Neural progenitor cell (in vitro differentiated cells): ENCODE results near the gene RBFOX2. TPM values are rescaled to one million over a fixed set of nuclear protein-coding genes. Genes with fewer than 3 reads are reported as not detected.
"Not testable (repeated sequence)": the region's sequence is repeated elsewhere in the genome, so short reads cannot be mapped to it uniquely, and the experiment has no call there.

Experiments
- DNase-seq: peaks from one replicate; pipeline ENCODE4 v3.0.0-alpha.2; 2016; ENCODE audit warnings: low spot score
- H2AFZ ChIP-seq: fragments of 200-600 bp; sonication (generic); replicated peaks from 2 replicates; pipeline ENCODE4 v1.6.1; 2016; ENCODE audit warnings: antibody characterized with exemption
- H3F3A ChIP-seq: fragments of 200-600 bp; sonication (generic); 2 replicates; pipeline ENCODE4 v1.6.1; 2016; ENCODE audit warnings: antibody characterized with exemption, low read depth
- H3K27ac ChIP-seq: fragments of 200-600 bp; sonication (generic); 2 replicates; pipeline ENCODE4 v1.5.1; 2016; ENCODE audit warnings: mild to moderate bottlenecking
- H3K27me3 ChIP-seq: fragments of 200-600 bp; sonication (generic); 2 replicates; pipeline ENCODE4 v1.6.1; 2016; ENCODE audit warnings: mild to moderate bottlenecking, moderate library complexity
- H3K36me3 ChIP-seq: fragments of 200-600 bp; sonication (generic); 2 replicates; pipeline ENCODE4 v1.5.1; 2016
- H3K4me1 ChIP-seq: fragments of 200-600 bp; sonication (generic); 2 replicates; pipeline ENCODE4 v1.6.1; 2016; ENCODE audit warnings: mixed run types
- H3K4me2 ChIP-seq: fragments of 200-600 bp; sonication (generic); 2 replicates; pipeline ENCODE4 v1.6.1; 2016
- H3K4me3 ChIP-seq: fragments of 200-600 bp; sonication (generic); 2 replicates; pipeline ENCODE4 v1.5.1; 2016
- H3K79me2 ChIP-seq: fragments of 200-600 bp; sonication (generic); 2 replicates; pipeline ENCODE4 v1.6.1; 2016; ENCODE audit warnings: low read depth
- H3K9ac ChIP-seq: fragments of 200-600 bp; sonication (generic); 2 replicates; pipeline ENCODE4 v1.6.1; 2016
- H3K9me3 ChIP-seq: fragments of 200-600 bp; sonication (generic); 2 replicates; pipeline ENCODE4 v1.5.1; 2016; ENCODE audit warnings: low read depth
- H4K20me1 ChIP-seq: fragments of 200-600 bp; sonication (generic); 2 replicates; pipeline ENCODE4 v1.6.1; 2016; ENCODE audit warnings: low read depth
- H3K27ac Mint-ChIP-seq: 3 replicates; pipeline ENCODE4 v1.8.0; 2021; ENCODE audit warnings: mixed read lengths
- H3K27me3 Mint-ChIP-seq: 2 replicates; pipeline ENCODE4 v1.8.0; 2022; ENCODE audit warnings: low read depth, mild to moderate bottlenecking, inconsistent platforms, moderate library complexity, mixed read lengths; ENCODE audit not compliant: insufficient read depth
- H3K36me3 Mint-ChIP-seq: 3 replicates; pipeline ENCODE4 v1.8.0; 2021; ENCODE audit warnings: mixed read lengths
- H3K4me1 Mint-ChIP-seq: 3 replicates; pipeline ENCODE4 v1.8.0; 2021; ENCODE audit warnings: mixed read lengths
- H3K4me3 Mint-ChIP-seq: 3 replicates; pipeline ENCODE4 v1.8.0; 2021; ENCODE audit warnings: mild to moderate bottlenecking, moderate library complexity, mixed read lengths
- H3K9me3 Mint-ChIP-seq: 3 replicates; pipeline ENCODE4 v1.8.0; 2020; ENCODE audit warnings: mixed read lengths
- EZH2 ChIP-seq: fragments of 200-600 bp; sonication (generic); IDR thresholded peaks from 2 replicates; pipeline ENCODE4 v1.6.1; 2017; ENCODE audit warnings: antibody characterized with exemption, mild to moderate bottlenecking, moderate library complexity
- EZH2phosphoT487 ChIP-seq: fragments of 200-600 bp; sonication (generic); IDR thresholded peaks from 2 replicates; pipeline ENCODE4 v1.6.1; 2017; ENCODE audit warnings: antibody characterized with exemption
- total RNA-seq: library from RNA; depleted of rRNA; stranded (reverse); fragments of >200 nt; gene quantifications from 2 replicates; pipeline ENCODE4 v1.2.3, GENCODE V29; 2015; ENCODE audit warnings: low replicate concordance
- TF ChIP-seq, protein P1 (sequence below): fragments of 200-600 bp; sonication (generic); IDR thresholded peaks from 2 replicates; pipeline ENCODE4 v1.5.1; 2017; ENCODE audit warnings: antibody characterized with exemption, mild to moderate bottlenecking

RBFOX2 gene
- total RNA-seq, 1 donor from 2014 or later, result 163 TPM

DNA sequence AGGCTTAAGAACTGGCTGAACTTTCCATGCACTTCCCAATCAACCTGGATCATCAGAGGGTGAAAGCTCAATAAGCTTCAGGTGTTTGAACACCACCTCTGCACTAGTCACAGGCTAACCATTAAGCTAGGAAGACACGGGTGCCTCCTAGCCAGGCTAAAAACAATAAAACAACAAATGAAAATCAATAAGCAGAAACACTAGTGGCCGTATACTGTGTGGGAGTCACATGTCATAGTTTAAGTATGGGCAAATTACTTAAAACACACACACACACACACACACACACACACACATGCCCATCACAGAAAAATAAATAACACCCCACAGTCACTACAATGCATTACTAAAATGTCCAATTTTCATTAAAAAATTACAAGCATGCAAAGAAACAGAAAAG, 225.7 kb downstream of the RBFOX2 start:
- Mint-ChIP-seq H3K4me3 (no peak overlapping the region), H3K27me3 (no peaks in the 10 kb centered on the region), H3K4me1 (peaks cover 12% of the 10 kb centered on the region), H3K9me3 (peaks cover 11% of the 10 kb centered on the region), H3K27ac (no peak overlapping the region), H3K36me3 (peaks cover 26% of the 10 kb centered on the region)
- Histone ChIP-seq H3K79me2 (peaks cover 85% of the 10 kb centered on the region), H3F3A (no peaks in the 10 kb centered on the region), H3K27ac (no peak overlapping the region), H3K4me3 (no peak overlapping the region), H3K4me1 (peaks cover 10% of the 10 kb centered on the region), H3K9me3 (no peaks in the 10 kb centered on the region), H3K36me3 (peaks cover 15% of the 10 kb centered on the region), H3K27me3 (no peaks in the 10 kb centered on the region), H3K9ac (no peak overlapping the region), H4K20me1 (peaks cover 42% of the 10 kb centered on the region), H2AFZ (no peak overlapping the region), H3K4me2 (no peak overlapping the region)
- TF ChIP-seq, protein P1, sequence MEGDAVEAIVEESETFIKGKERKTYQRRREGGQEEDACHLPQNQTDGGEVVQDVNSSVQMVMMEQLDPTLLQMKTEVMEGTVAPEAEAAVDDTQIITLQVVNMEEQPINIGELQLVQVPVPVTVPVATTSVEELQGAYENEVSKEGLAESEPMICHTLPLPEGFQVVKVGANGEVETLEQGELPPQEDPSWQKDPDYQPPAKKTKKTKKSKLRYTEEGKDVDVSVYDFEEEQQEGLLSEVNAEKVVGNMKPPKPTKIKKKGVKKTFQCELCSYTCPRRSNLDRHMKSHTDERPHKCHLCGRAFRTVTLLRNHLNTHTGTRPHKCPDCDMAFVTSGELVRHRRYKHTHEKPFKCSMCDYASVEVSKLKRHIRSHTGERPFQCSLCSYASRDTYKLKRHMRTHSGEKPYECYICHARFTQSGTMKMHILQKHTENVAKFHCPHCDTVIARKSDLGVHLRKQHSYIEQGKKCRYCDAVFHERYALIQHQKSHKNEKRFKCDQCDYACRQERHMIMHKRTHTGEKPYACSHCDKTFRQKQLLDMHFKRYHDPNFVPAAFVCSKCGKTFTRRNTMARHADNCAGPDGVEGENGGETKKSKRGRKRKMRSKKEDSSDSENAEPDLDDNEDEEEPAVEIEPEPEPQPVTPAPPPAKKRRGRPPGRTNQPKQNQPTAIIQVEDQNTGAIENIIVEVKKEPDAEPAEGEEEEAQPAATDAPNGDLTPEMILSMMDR, result no peak
- TF ChIP-seq EZH2 (no peak), EZH2phosphoT487 (no peak)
- no peak for DNase-seq

DNA sequence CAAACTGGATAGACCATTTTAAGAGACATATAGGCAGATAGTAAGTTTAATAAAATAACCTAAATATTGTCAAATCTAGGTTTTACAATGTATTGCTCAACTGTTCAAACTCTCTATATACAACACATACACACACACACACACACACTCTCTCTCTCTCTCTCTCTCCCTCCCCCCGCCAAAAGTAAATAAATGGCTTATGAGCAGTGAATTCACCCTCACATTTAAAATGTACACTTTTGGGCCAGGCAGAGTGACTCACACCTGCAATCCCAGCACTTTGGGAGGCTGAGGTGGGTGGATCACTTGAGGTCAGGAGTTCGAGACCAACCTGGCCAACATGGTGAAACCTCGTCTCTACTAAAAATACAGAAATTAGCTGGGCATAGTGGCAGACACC, 227.3 kb downstream of the RBFOX2 start:
- Mint-ChIP-seq H3K36me3 (peaks cover 21% of the 10 kb centered on the region), H3K9me3 (peaks cover 11% of the 10 kb centered on the region), H3K4me1 (peaks cover 12% of the 10 kb centered on the region)
- not testable (repeated sequence) for H3K9ac ChIP-seq, H3K27me3 ChIP-seq, H3K4me3 Mint-ChIP-seq, H3K36me3 ChIP-seq, DNase-seq, H3F3A ChIP-seq, H3K27me3 Mint-ChIP-seq, H2AFZ ChIP-seq, H3K9me3 ChIP-seq, H3K4me3 ChIP-seq, H3K27ac Mint-ChIP-seq, H3K4me2 ChIP-seq
- H3K4me1 ChIP-seq, result peaks cover 10% of the 10 kb centered on the region
- H3K27ac ChIP-seq, result peak overlapping the region; percentile 21
- H3K79me2 ChIP-seq, result peaks cover 82% of the 10 kb centered on the region
- H4K20me1 ChIP-seq, result peaks cover 42% of the 10 kb centered on the region

DNA sequence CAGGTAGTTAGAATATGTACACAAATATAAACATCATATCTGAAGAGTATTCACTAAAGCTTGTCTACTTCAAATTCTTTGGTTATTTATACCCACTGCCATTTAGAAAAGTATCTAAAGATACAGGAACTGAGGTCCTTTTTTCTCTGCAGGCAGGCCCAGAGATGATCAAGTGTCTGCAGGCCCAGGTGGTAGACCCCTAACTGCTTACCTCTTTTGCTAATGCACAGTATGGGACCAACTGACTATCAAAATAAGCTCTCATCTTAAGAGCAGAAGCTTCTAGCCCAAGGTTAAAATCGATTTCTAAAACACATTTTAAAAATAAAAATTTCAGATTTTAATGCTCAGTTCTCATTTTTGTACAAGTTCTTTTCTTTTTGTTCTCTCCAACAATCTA, 229.5 kb downstream of the RBFOX2 start:
- no peak overlapping the region for H3K27ac Mint-ChIP-seq
- no peaks in the 10 kb centered on the region for H3K27me3 ChIP-seq
- H2AFZ ChIP-seq, result no peak overlapping the region
- H3K9me3 ChIP-seq, result no peaks in the 10 kb centered on the region
- H3K9me3 Mint-ChIP-seq, result peaks cover 4% of the 10 kb centered on the region
- no peak overlapping the region for H3K4me3 Mint-ChIP-seq
- peaks cover 6% of the 10 kb centered on the region for H3K36me3 Mint-ChIP-seq
- H3K4me2 ChIP-seq, result no peak overlapping the region
- peaks cover 10% of the 10 kb centered on the region for H3K4me1 ChIP-seq
- no peaks in the 10 kb centered on the region for H3F3A ChIP-seq
- TF ChIP-seq EZH2 (no peak), EZH2phosphoT487 (no peak)
- TF ChIP-seq, protein P1, result no peak
- H3K79me2 ChIP-seq, result peaks cover 82% of the 10 kb centered on the region
- no peak overlapping the region for H3K9ac ChIP-seq
- no peak overlapping the region for H3K4me3 ChIP-seq
- no peaks in the 10 kb centered on the region for H3K36me3 ChIP-seq
- no peaks in the 10 kb centered on the region for H3K27me3 Mint-ChIP-seq
- peaks cover 42% of the 10 kb centered on the region for H4K20me1 ChIP-seq
- H3K27ac ChIP-seq, result no peak overlapping the region
- DNase-seq, result no peak
- peaks cover 15% of the 10 kb centered on the region for H3K4me1 Mint-ChIP-seq

DNA sequence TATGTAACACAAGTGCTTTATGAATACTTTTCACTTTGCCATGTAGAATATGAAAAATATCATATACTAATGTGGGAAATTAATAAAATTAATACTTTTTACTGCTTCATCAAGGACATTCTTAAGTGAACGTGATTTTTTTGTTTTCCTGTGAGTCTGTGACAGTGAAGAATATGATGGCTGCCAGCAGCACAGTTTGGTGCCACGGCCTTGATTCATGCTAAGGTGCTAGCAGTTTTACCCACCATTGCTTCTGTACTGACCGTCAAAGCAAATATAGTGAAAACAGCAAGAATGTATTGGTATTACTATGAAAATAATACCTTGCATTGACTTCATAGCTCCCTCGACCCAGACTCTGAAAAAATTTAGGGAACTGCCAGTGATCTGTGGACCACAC, 231.2 kb downstream of the RBFOX2 start:
- Mint-ChIP-seq H3K9me3 (no peaks in the 10 kb centered on the region), H3K4me1 (peaks cover 15% of the 10 kb centered on the region), H3K27ac (no peak overlapping the region), H3K36me3 (peaks cover 1% of the 10 kb centered on the region), H3K27me3 (no peaks in the 10 kb centered on the region), H3K4me3 (no peak overlapping the region)
- no peaks in the 10 kb centered on the region for H3K36me3 ChIP-seq
- peaks cover 76% of the 10 kb centered on the region for H3K79me2 ChIP-seq
- no peaks in the 10 kb centered on the region for H3K27me3 ChIP-seq
- DNase-seq, result no peak
- H3K9ac ChIP-seq, result no peak overlapping the region
- H3K4me2 ChIP-seq, result no peak overlapping the region
- H3K4me1 ChIP-seq, result peaks cover 10% of the 10 kb centered on the region
- peaks cover 34% of the 10 kb centered on the region for H4K20me1 ChIP-seq
- no peak overlapping the region for H2AFZ ChIP-seq
- no peaks in the 10 kb centered on the region for H3K9me3 ChIP-seq
- no peak overlapping the region for H3K4me3 ChIP-seq
- TF ChIP-seq, protein P1, result no peak
- TF ChIP-seq EZH2 (no peak), EZH2phosphoT487 (no peak)
- H3K27ac ChIP-seq, result no peak overlapping the region
- no peaks in the 10 kb centered on the region for H3F3A ChIP-seq
